T-helper 2 cell (primary cell): Measurements from ENCODE around the gene EP300.
"Not testable (repeated sequence)": the region's sequence is repeated elsewhere in the genome, so short reads cannot be mapped to it uniquely, and the experiment has no call there.

Experiments used
- DNase-seq, 5 experiments: peaks; one replicate each; pipeline versions ENCODE4 v3.0.0 to v3.0.0-alpha.2; 2012 to 2022

EP300 gene

DNA sequence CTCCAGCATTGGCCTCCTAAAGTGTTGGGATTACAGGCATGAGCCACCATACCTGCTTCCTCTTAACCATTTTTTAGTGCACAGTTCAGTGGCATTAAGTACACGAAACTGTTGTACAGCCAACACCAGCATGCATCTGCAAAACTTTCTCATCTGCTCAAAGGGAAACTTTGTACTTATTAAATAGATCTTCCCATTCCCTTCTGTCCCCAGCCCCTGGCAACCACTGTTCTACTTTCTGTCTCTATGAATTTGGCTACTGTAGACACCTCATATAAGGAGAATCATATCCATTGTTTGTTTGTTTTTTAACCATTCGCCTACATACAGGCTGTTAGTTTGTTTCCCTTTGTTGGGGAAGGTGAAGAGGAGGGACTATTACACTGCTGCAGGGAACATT lies 6.5 kb upstream of the EP300 start:
- DNase-seq = no peak

- DNase-seq = peak; percentile 98 to 99 (median 99)
Measured at GRCh38 chr22:41091132-41092022, 1.0 kb upstream of the EP300 start.

GRCh38 chr22:41092847-41093411 lies 537 bp downstream of the EP300 start:
- DNase-seq = peak in 2 of 5 experiments; percentile 9 to 46

- DNase-seq = peak in 1 of 5 experiments; percentile 54
Measured at GRCh38 chr22:41094041-41094593, 1.7 kb downstream of the EP300 start.

DNA sequence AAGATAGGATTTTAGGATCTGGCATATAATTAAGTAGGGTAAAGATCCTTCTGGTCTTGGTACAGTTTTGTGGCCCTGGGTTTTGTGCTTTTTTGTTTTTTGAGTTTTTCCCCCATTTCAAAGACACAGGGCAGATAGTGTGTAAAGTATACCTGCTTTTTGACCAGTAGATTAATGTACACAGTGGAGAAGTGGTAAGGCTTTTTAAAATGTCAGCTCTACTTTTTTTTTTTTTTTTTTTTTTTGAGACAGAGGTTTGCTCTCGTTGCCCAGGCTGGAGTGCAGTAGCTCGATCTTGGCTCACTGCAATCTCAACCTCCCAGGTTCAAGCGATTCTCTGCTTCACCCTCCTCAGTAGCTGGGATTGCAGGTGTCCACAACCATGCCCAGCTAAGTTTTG lies 4.0 kb downstream of the EP300 start:
- no peak for DNase-seq

GRCh38 chr22:41096841-41097240 lies 4.4 kb downstream of the EP300 start:
- DNase-seq = no peak

DNA sequence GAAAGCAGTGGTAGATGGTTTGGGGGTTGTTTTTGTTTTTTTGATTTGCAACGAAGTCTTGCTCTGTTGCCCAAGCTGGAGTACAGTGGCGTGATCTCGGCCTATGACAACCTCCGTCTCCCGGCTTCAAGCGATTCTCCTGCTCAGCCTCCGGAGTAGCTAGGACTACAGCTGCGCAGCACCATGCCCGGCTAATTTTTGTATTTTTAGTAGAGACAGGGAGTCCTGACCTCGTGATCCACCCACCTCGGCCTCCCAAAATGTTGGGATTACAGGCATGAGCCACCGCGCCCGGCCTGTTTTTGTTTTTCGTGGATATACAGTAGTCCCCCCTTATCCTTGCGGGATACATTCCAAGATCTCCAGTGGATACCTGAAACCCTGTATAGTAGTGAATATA lies 6.6 kb downstream of the EP300 start:
- no peak for DNase-seq

DNA sequence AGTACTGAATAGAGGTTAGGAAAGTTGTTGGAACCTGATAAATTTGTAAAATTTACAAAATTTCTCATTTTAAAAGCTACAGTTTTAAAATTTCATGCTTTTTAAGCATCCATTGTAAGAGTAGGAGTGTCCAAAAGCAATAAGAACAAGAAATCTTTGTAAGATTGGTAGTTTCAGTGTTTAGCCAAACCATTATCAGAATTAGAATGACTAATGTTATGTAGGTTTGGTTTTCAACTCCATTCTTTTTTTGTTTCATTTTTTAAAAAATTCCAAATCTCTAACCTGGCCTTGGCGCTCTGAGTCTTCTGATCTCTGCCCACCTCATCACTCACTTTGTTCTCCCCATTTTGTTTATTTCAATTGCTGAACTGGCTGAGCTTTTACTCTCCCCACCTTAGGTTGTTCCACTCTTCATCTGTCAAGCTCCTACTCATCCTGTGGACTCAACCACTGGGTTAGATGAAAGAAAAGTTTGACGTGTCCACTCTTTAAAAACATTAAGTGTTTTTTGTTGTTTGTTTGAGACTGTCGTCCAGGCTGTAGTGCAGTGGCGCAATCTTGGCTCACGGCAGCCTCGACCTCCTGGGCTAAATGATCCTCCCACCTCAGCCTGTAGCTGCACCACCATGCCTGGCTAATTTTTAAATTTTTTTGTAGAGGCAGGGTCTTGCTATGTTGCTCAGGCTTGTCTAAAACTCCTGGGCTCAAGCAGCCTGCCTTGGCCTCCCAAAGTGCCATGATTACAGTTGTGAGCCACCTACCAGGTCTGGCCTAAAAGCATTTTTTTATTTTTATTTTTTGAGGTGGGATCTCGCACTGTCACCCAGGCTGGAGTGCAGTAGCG lies 14.0 kb downstream of the EP300 start:
- peak in 1 of 5 experiments; percentile 28 for DNase-seq

DNA sequence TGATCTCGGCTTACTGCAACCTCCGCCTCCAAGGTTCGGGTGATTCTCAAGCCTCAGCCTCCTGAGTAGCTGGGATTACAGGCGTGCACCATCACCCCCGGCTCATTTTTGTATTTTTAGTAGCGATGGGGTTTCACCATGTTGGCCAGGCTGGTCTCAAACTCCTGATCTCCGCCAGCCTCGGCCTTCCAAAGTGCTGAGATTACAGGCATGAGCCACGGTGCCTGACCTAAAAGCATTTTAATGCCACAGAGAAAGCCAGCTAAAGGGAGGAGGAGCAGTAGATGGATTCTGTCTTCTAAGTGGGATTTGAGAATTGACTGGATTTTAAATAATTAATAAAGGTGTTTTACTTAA lies 14.6 kb downstream of the EP300 start:
- not testable (repeated sequence) for DNase-seq

DNA sequence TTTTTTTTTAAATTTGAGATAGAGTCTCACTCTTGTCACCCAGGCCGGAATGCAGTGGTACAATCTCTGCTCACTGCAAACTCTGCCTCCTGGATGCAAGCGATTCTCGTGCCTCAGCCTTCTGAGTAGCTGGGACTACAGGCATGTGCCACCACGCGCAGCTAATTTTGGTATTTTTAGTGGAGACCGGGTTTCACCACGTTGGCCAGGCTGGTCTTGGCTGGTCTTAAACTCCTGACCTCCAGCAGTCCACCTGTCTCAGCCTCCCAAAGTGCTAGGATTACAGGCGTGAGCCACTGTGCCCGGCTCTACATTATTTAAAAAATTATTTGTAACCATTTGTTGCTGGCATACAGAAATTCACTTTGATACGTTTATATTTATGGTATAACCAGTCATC lies 18.6 kb downstream of the EP300 start:
- DNase-seq = no peak

DNA sequence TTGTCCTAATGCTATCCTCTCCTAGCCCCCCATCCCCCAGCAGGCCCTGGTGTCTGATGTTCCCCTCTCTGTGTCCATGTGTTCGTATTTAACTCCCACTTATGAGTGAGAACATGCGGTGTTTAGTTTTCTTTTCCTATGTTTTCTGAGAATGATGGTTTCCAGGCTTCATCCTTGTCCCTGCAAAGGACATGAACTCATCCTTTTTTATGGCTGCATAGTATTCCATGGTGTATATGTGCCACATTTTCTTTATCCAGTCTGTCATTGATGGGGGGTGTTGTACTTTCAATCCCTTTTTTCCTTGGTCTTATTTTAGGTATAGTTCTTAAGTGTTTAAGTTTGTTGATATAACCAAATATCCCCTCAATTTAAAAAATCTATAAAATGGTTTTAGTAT lies 23.9 kb downstream of the EP300 start:
- no peak for DNase-seq

DNA sequence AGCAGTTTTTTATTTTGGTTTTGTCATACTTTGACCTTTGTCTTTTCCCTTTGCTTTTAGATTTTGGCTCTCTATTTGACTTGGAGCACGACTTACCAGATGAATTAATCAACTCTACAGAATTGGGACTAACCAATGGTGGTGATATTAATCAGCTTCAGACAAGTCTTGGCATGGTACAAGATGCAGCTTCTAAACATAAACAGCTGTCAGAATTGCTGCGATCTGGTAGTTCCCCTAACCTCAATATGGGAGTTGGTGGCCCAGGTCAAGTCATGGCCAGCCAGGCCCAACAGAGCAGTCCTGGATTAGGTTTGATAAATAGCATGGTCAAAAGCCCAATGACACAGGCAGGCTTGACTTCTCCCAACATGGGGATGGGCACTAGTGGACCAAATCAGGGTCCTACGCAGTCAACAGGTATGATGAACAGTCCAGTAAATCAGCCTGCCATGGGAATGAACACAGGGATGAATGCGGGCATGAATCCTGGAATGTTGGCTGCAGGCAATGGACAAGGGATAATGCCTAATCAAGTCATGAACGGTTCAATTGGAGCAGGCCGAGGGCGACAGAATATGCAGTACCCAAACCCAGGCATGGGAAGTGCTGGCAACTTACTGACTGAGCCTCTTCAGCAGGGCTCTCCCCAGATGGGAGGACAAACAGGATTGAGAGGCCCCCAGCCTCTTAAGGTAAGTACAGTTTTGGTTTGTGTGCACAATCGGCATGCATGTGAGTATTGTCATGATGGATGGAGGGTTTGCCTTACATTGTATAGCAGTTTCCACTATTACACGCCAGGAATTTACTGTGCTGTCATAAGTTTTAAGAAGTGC lies 25.0 kb downstream of the EP300 start:
- DNase-seq = no peak

DNA sequence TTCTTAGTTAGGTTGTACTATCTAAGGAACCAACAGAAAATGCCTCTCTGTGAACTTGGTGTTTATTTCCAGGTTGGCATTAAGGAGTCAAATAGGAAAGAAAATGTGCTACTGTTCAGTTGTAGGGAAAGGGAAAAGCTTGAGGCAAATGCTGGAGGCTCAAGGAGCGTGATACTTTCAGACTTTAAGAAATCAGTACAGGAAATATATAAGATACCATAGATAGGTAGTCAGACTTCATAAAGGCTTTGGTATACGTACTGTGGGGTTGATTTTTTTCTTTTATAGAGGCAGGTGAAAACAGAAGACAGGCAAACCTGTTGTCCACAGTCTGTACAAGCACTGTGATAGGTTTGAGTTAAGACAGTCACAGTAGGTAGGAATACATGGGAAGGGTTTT lies 30.8 kb downstream of the EP300 start:
- DNase-seq = no peak

DNA sequence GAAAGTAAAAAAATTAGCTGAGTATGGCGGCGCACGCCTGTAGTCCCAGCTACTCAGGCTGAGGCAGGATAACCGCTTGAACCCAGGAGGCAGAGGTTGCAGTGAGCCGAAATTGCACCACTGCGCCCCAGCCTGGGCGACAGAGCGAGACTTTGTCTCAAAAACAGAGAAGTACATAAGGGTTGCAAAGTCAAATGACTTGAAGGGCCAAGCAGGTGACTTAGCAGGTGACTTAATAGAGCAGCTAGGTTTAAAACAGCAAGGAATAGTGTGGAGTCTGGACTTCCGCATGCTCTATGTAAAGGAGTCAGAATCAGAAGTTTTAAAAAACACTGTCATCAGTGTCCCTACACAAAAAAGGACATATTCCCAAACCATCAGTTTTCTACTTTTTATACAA lies 31.7 kb downstream of the EP300 start:
- no peak for DNase-seq

DNA sequence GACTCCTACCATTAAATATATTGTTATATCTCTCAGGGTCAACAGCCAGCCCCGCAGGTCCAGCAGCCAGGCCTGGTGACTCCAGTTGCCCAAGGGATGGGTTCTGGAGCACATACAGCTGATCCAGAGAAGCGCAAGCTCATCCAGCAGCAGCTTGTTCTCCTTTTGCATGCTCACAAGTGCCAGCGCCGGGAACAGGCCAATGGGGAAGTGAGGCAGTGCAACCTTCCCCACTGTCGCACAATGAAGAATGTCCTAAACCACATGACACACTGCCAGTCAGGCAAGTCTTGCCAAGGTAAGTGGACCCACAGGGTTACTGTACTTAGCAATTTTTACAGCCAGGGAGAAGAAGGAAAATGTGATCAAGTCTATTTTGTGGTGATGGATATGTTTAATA lies 35.1 kb downstream of the EP300 start:
- DNase-seq = no peak

- no peak for DNase-seq
Measured at GRCh38 chr22:41128606-41129005, 36.2 kb downstream of the EP300 start.

DNA sequence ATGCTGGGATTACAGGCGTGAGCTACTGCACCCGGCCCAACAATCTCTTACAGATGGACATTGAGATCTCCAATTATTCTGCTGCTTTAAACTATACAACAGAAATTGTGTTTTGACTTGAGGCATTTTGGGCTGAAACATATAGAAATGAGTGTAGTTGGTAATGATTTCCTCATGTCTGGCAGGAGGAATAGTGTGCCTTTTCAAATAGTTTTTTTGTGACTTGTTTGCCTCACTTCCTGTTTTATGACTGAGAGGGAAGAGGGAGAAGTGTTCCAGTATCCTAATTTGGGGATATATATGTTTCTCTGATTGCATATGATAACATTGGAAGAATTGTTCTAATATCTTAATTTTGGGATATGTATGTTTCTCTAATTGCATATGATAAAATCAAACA lies 40.2 kb downstream of the EP300 start:
- DNase-seq = no peak

- no peak for DNase-seq
Measured at GRCh38 chr22:41140365-41140957, 48.1 kb downstream of the EP300 start.

- DNase-seq = not testable (repeated sequence)
Measured at GRCh38 chr22:41145921-41146320, 53.5 kb downstream of the EP300 start.

DNA sequence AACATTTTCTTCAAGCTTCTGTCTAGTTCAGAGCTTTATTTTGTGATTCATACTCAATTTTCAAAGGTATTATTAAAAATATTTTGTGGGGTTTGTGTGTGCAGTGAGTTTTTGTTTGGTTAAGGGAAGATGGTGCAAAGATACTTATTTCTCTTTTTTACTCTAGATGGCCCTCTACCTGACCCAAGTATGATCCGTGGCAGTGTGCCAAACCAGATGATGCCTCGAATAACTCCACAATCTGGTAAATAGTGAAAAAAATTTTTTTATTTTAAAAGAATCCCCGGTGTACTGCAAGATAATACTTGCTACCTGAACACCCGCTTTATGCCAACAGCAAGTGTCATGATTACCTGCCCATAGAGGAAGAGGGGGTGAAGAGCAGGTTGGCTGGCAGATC lies 54.2 kb downstream of the EP300 start:
- DNase-seq = peak in 1 of 5 experiments; percentile 7

DNA sequence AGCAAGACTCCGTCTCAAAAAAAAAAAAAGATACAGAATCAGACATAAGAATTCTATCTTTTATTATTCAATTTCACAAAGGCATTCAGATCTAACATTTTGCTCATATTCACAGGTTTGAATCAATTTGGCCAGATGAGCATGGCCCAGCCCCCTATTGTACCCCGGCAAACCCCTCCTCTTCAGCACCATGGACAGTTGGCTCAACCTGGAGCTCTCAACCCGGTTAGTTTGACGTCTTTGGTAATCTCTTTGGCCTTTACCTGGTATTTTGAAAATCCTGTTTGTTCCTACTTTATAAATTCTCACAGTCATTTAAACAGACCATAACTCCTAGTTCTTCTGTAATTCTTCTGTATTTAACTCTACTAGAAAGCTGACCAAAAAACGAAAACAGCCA lies 55.3 kb downstream of the EP300 start:
- no peak for DNase-seq

DNA sequence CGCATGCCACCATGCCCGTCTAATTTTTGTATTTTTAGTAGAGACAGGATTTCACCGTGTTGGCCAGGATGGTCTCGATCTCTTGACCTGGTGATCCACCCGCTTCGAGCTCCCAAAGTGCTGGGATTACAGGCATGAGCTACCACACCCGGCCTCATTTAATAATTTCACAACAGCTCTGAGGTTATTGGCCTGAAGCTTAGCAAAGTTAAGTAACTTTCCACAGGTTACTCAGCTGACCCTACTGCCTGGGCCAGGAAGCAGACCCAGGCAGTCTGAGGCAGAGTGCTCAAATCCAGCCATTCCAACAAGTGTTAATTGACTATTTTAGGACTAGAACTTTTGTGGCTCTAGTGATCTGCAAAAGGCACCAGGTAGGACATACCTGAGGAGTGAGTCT lies 60.5 kb downstream of the EP300 start:
- no peak for DNase-seq
